Left lobe of liver (tissue), 2 donors: Measurements from ENCODE around the gene CEMIP. TPM values are rescaled to one million over a fixed set of nuclear protein-coding genes. Genes with fewer than 3 reads are reported as not detected.
"Not testable (repeated sequence)": the region's sequence is repeated elsewhere in the genome, so short reads cannot be mapped to it uniquely, and the experiment has no call there.

ENCODE experiments used
- ATAC-seq: fragments of 200-7000 bp; cut with Tn5 transposase; one replicate; pipeline ENCODE4 v1.9.1; 2020; ENCODE audit warnings: mild to moderate bottlenecking, moderate library complexity
- DNase-seq: peaks from one replicate; pipeline ENCODE4 v3.0.0-alpha.2; 2020; ENCODE audit warnings: low spot score
- total RNA-seq: library from RNA; stranded (reverse); gene quantifications from one replicate; pipeline ENCODE4 v1.2.1, GENCODE V29; 2021
- donor health status: DM: no; HTN: no; CAD: no; lungs with moderate emphysema.
- donor health status: DM: no; HTN: yes; CAD: no.

The CEMIP gene
- total RNA-seq, 1 donor from 2014 or later, result 0.50 TPM

DNA sequence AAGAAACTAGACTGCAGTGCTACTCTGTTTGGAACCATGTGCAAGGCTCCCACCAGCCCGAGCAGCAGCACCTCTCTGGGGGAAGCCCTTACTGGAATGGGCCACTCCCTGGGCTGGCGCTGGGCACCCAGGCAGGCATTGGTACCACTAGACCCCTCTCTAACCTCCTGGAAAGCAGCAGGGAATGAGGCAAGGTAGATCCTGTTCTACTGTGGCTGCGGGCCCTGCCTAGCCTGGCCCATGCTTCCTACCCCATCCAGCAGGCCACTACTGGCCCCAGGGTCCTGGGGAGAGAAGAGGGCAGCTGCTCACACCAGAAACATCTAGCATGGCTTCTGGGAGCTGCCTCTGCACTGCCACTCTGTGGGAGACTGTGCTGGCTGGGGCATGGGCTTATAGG, 165.6 kb downstream of the CEMIP start:
- no peak for ATAC-seq
- peak; percentile 35 for DNase-seq

DNA sequence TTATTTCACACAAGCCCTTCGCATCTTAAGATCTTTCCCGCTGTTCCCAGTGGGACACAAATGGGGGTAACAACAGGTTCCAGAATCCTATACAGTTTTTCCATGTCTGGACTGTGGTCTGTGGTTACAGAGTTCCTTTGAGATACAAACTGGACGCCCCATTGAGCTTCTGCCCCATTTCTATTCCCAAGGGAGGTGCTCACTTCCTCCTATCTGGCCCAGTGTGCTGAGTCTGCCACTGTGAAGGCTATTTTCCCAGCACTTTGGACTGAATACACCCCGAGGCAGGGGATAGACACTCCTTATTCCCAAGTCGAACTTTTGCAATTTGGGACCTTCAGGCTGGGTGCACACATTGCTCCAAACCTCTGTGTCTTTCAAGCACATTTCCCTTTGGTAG, 166.4 kb downstream of the CEMIP start:
- DNase-seq, result peak; percentile 10
- ATAC-seq, result no peak

DNA sequence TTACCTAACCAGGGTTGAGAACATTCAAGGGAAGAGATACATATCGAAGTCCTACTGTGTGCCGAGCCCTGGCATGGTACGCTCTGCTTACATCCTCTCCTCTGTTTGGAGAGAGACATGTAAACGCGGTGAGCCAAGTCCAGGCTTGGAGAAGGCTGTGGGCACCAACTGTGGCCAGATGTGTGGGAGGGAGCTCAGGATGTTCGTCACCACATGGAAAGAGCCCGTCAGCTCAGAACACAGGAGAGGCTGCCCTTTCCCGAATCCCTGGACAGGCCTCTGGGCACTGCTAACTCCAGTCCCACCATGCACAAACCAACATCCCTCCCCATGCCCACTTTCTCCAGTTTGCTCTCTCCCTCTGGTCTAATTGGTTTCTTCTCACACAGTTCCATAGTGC, 167.4 kb downstream of the CEMIP start:
- peak; percentile 18 for DNase-seq
- ATAC-seq, result no peak

DNA sequence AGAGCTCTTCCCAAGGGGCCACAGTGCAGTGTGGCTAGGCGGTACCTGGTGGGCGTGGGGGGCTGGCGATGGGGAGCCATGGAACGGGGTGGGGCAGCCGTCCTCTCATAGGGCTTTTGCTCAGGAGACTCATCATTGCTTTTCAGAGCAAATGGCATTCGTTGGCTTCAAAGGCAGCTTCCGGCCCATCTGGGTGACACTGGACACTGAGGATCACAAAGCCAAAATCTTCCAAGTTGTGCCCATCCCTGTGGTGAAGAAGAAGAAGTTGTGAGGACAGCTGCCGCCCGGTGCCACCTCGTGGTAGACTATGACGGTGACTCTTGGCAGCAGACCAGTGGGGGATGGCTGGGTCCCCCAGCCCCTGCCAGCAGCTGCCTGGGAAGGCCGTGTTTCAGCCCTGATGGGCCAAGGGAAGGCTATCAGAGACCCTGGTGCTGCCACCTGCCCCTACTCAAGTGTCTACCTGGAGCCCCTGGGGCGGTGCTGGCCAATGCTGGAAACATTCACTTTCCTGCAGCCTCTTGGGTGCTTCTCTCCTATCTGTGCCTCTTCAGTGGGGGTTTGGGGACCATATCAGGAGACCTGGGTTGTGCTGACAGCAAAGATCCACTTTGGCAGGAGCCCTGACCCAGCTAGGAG, 169.6 kb downstream of the CEMIP start:
- ATAC-seq (no peak), DNase-seq (no peak)

DNA sequence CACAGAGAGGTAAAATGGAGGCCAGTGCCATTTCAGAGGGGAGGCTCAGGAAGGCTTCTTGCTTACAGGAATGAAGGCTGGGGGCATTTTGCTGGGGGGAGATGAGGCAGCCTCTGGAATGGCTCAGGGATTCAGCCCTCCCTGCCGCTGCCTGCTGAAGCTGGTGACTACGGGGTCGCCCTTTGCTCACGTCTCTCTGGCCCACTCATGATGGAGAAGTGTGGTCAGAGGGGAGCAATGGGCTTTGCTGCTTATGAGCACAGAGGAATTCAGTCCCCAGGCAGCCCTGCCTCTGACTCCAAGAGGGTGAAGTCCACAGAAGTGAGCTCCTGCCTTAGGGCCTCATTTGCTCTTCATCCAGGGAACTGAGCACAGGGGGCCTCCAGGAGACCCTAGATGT, 170.6 kb downstream of the CEMIP start:
- no peak for DNase-seq
- no peak for ATAC-seq

DNA sequence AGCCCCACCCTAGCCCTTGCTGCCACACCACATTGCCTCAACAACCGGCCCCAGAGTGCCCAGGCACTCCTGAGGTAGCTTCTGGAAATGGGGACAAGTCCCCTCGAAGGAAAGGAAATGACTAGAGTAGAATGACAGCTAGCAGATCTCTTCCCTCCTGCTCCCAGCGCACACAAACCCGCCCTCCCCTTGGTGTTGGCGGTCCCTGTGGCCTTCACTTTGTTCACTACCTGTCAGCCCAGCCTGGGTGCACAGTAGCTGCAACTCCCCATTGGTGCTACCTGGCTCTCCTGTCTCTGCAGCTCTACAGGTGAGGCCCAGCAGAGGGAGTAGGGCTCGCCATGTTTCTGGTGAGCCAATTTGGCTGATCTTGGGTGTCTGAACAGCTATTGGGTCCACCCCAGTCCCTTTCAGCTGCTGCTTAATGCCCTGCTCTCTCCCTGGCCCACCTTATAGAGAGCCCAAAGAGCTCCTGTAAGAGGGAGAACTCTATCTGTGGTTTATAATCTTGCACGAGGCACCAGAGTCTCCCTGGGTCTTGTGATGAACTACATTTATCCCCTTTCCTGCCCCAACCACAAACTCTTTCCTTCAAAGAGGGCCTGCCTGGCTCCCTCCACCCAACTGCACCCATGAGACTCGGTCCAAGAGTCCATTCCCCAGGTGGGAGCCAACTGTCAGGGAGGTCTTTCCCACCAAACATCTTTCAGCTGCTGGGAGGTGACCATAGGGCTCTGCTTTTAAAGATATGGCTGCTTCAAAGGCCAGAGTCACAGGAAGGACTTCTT, 171.3 kb downstream of the CEMIP start:
- DNase-seq, result no peak

DNA sequence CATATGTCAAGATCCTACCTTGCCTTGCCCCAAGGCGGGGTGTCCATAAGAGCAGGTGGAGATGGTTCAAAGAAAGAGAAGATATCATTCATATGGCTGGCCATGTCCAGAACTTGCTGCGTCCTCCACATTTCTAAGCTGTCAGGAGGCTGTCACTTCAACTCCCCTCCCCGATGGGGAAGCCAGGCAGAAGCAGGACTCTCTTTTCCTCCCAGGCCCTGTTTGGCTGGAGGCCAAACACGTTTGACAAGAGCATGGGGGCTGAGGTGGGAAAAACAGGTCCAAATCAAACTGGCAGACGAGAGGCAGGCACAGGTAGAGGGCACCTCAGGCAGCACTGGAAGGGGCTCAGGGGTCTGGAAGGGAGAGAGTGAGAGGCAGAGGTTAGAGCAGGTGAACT, 172.8 kb downstream of the CEMIP start:
- ATAC-seq, result no peak
- DNase-seq, result peak; percentile 40

More for the DNA sequence above, 171.3 kb downstream of the CEMIP start:
- no peak for ATAC-seq

DNA sequence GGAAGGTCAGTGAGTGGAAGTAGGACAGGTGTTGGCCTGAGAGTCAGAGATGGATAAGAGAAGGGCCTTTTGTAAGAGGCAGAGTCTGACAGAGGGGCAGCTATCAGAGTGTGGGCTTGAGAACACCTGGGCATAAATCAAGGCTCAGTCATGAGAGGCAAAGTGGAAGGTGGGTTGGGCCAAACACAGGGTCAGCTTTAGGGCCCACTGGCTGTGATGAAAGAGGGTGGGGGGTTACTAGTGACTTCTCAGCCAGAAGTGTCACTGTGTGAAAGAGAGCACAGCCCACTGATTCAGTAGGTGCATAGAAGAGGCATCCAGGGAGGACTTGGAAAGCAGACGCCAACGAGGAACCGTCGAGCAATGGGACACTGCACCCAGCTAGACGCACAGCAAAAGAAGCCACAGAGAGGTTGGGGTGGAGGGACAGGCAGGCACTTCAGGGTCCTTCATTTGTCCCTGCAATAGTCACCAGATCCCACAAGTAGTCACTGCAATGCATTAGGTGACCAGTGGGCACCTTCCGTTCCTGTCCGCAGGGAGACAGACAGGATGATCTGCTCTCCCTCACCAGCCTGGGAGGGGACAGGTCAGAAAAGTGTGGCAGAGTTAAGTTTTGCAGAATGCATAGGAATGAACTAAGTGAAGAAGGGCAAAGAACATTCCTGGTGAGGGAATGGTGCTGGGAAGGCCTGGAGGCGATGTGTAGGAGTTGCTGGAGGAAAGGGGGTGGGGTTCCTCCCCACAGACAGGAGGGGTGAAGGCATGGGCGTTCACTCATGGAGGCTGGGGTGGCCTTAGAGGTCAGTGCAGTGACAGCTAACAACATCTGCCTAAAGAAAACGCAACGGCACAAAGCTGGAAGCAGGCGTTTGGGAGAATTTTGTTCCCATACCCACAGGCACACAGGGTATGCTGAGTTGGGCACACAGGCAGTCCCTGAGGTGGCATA, 174.1 kb downstream of the CEMIP start:
- no peak for ATAC-seq
- no peak for DNase-seq

DNA sequence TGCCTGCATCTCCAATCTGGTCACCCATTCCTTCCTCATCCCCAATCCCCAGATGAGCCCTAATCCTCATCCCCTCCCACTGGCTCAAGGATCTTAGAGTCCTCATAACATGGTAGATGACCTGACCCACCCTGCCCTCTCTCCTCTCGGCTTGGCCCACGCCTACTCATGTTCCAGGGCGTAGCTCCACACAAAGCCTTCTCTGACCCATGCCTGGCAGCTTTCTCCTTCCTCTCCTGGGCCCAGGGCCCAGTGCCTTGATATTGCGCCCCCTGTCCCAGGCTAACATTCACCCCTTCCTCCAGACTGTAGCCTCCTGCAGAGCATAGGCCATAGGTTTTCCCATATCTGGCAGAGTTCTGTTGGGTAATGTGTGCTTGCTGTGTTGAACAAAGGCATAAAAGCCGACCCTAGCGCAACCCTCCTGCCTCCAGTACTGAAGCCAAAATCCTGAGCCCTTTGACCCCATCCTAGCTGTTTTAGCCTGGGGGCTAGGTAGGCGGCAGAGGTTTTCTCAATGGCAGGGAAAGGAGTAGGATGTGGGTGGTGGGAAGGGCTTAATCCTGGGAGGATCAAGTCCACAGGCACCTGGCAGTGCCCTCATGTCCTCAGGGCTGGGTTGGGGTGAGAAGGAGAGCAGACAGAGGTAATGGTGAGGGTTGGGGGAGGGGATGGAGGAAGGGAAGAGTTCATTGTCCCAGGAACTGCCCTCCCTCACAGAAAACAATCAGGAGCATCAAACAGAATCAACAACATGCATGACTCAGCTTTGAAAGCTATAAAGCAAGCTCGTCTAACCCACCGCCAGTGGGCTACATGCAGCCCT, 175.0 kb downstream of the CEMIP start:
- ATAC-seq (no peak), DNase-seq (no peak)

DNA sequence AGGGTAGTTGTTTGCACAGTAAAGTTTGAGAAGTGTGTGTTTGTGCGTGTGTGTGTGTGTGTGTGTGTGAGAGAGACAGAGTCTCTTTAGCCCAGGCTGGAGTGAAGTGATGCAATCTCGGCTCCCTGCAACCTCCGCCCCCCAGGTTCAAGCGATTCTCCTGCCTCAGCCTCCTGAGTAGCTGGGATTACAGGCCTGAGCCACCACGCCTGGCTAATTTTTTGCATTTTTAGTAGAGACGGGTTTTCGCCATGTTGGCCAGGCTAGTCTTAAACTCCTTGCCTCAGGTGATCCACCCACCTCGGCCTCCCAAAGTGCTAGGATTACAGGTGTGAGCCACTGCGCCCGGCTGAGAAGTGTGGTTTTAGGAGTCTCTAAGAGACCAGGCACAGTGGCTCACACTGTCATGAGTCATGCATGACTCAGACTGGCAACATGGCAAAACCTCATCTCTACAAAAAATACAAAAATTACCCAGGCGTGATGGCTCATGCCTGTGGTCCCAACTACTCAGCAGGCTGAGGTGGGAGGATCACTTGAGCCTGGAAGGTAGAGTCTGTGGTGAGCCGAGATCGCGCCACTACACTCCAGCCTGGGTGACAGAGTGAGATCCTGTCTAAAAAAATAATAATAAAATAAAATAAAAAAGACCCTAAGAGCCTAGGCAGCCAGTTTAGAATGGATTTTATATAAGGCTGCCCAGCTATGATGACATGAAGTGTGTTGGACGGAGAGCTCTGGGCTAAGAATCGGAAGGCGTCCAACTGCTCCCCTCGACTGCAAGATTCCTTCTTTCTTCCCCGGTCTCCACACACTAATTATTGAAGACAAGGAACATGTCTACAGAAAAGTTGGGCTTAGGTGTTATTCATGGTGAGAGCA, 176.6 kb downstream of the CEMIP start:
- DNase-seq, result not testable (repeated sequence)

DNA sequence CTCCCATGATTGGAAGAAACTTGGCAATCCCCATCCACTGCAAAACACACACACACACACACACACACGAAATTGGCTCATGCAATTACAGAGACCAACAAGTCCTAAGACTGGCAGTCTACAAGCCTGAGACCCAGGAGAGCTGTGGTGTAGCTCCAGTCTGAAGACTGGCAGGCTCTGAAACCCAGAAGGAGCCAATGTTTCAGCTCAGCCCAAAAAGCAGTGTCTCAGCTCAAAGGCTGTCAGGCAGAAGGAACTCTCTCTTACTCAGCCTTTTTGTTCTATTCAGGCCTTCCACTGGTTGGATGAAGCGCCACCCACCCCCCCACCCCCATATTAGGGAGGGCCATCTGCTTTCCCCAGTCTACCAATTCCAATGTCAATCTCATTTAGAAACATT, 178.4 kb downstream of the CEMIP start:
- no peak for DNase-seq
- no peak for ATAC-seq

More for the DNA sequence above, 176.6 kb downstream of the CEMIP start:
- ATAC-seq, result not testable (repeated sequence)

DNA sequence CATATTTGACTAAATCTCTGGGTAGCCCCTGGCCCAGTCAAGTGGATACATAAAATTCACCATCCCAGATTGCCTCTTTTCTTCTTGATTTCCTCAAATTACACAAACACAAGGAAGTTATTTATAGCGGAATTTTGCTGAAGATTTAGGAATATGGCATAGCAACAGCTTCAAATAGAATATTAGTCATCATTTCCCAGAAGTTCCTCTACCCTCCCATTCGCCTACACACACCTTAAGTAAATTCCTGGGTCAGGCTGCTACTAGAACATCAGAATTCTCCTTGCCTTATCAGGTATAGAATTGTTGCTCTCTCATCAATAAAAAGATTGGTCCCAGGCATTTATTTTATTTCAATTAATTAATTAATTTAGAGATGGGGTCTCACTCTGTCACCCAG, 178.8 kb downstream of the CEMIP start:
- no peak for ATAC-seq
- DNase-seq, result no peak

DNA sequence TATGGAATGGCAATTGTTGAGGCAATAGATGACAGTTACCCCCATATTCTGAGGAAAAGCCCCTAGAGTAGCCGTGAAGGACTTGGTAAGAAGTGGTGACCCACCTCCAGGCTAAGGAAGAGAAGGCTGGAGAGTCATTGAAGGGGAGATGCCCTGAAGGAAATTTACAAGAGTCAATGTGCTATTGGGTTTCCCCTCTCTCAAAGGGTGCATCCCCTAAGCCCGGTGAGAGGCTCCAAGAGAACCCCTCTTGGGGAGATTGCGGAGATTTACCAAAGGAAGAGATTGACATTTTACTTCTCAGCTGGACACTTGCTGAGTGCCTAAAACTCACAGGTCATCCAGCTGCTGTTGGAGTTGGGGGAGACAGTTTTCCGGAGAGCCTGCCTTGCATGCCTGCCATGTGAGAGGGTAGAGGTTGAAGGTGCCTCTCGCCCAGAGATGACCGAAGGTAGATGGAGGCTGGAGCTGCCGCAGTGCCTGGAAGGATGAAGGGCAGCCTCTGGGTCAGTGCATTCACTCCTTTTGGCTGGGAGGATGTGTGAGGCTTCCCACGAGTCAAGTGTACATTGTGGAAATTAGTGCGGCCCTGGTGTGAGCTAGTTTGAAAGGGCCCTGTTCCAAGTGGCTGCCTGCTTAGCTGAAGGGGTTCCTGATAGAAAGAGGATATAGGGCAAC, 179.8 kb downstream of the CEMIP start:
- DNase-seq (no peak), ATAC-seq (no peak)

DNA sequence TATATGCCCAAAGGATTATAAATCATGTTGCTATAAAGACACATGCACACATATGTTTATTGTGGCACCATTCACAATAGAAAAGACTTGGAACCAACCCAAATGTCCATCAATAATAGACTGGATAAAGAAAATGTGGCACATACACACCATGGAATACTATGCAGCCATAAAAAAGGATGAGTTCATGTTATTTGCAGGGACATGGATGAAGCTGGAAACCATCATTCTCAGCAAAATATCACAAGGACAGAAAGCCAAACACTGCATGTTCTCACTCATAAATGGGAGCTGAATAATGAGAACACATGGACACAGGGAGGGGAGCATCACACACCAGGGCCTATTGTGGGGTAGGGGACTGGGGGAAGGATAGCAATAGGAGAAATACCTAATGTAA, 186.3 kb downstream of the CEMIP start:
- ATAC-seq, result not testable (repeated sequence)

DNA sequence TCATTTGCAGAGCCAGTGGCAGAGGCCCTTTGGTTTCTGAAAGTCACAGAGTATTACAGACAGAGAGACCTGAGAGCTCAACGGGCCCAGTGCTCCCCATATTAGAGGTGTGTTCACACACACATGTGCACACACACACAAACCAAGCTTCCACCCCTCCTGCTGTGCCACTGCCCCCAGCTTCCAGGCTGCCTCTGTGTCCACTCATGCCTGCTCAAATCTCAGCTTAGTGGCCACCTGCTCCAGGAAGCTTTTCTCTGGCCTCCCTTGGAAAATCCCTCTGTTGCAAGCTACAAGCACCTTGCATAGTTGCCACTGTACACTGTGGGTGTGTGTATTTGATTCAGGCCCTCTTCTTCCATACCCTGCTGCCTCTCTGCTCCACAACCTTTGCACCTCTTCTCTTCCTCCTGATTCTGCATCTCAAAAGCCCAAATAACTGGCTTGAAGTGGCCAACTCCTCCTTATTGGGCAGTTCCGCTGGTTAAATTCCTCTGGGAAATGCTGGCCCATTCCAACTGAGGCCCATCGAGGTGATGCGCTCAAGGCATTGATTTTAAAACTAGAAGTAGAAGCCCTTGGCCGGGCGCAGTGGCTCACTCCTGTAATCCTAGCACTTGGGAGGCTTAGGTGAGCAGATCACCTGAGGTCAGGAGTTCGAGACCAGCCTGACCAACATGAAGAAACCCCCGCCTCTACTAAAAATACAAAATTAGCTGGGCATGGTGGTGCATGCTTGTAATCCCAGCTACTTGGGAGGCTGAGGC, 187.4 kb downstream of the CEMIP start:
- ATAC-seq (no peak), DNase-seq (no peak)

More for the DNA sequence above, 186.3 kb downstream of the CEMIP start:
- not testable (repeated sequence) for DNase-seq

DNA sequence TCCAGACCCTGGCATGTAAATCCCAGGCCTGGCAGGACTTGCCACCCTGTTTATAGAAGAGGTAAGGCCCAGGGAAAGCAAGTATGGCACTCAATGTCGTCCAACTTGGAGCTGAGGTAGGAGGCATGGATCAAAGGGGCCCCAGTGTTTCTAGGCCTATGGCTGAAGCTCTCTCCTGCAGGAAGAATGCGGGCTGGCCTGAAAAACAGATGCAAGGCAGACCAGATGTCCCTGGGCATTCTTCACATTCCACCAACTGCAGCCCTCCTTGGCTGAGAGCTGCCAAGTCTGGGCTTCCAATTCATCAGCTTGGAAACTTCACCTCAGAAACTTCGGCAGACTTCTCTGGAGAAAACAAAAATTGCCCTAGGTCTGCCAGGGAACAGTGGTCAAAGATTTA, 188.3 kb downstream of the CEMIP start:
- ATAC-seq (no peak), DNase-seq (no peak)

DNA sequence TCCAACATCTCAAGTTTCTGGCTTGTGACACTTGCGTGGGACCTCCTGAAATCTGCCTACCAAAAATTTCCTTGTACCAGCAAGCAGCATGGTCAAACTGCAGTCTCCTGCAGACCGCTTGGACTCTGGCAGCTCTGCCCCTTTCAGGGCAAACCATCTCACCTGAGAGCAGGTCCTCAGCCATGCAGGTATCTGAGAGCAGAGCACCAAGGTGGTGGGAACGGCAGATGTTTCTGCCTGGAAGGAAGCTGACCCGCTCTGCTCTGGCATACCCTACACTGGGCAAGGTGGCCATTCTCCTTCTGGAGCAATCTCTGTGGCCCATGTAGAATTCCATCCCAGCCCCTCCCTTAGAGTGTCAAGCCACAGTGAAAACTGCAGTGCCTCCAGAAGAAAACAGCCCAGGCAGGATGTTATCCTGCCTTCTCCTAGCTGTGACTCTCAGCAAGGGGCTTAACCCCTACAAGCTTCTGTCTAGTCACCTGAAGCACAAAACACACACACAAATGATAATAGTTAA, 188.9 kb downstream of the CEMIP start:
- DNase-seq, result no peak
- no peak for ATAC-seq

DNA sequence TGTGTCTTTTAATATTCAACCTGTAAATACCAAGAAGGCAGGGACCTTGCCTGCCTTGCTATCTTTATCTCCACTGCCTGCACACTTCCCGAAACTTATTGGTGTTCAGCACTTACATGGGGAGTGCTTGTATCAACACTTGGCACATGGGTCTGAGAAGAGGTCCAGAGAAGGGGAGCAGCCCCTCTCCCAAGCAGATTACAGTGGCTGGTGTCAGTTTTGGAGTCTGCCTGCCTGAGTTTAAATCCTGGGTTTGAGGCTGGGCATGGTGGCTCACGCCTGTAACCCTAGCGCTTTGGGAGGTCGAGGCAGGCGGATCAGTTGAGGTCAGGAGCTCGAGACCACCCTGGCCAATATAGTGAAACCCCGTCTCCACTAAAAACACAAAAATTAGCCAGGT, 190.1 kb downstream of the CEMIP start:
- DNase-seq, result no peak
- no peak for ATAC-seq
